Measurements from ENCODE around the gene RCC2. TPM values are rescaled to one million over a fixed set of nuclear protein-coding genes. Genes with fewer than 3 reads are reported as not detected.

RCC2 gene
- total and polyA plus RNA-seq, 2 donors (not counting 3 experiments of a cell fraction or from before 2014, with no cell fraction given), result 137 to 166 TPM

GRCh38 chr1:17403081-17403480 lies 36.4 kb downstream of the RCC2 start:
- H3K36me3 ChIP-seq (ENCODE audit: control insufficient read depth in 2 of 2, extremely low read depth in 1 of 2, insufficient read depth in 2 of 2, low read length in 2 of 2), result peaks cover 0 to 10% of the 10 kb centered on the region in 2 experiments
- H4K20me1 ChIP-seq (replicated peaks; ENCODE audit: control insufficient read depth, extremely low read depth, insufficient read depth, low read length), result no peaks in the 10 kb centered on the region
- H3K4me1 ChIP-seq (ENCODE audit: control insufficient read depth, extremely low read depth, insufficient read depth, low read length), result no peaks in the 10 kb centered on the region
- TF ChIP-seq POLR2AphosphoS5 (IDR thresholded peaks at IDR 0.05; ENCODE audit: insufficient read depth, low read depth, low read length) (no peak), GATA2 (IDR thresholded peaks at IDR 0.05; ENCODE audit: insufficient read depth, insufficient read length, low read depth, low read length) (no peak)
- no peak overlapping the region for H3K9ac ChIP-seq (replicated peaks; ENCODE audit: extremely low read depth, insufficient read depth, low read length)
- FAIRE-seq (no peak), DNase-seq (ENCODE audit: low read depth, low spot score) (no peak)
- dilution Hi-C loops (cut with MboI; ENCODE audit: extremely low pct_ligation_motif_present, low sequenced_read_pairs) (no loop called here), intact Hi-C loops (cut with micrococcal nuclease) (loop anchor here (10.0 kb wide), 1 partner anchor 168 kb away; no protein-coding TSS in a partner anchor)
- H3K27ac ChIP-seq (ENCODE audit: insufficient read depth, low read depth, low read length), result no peak overlapping the region
- no peak overlapping the region for H3K4me3 ChIP-seq (replicated peaks in 1 of 3; ENCODE audit: insufficient read depth in 1 of 3, low read depth in 1 of 3, low read length in 3 of 3)
- POLR2A ChIA-PET, result no interaction called here
- H3K9me3 ChIP-seq (replicated peaks; ENCODE audit: control insufficient read depth, insufficient read depth, low read length), result no peaks in the 10 kb centered on the region
- H3K27me3 ChIP-seq (ENCODE audit: control insufficient read depth in 2 of 2, insufficient read depth in 2 of 2, low read length in 2 of 2), result no peaks in the 10 kb centered on the region
- BruUV-seq (replicated peaks), result no TSS peak
- H3K4me2 ChIP-seq (ENCODE audit: insufficient read depth, low read length), result no peak overlapping the region
- no peaks in the 10 kb centered on the region for H3K9me1 ChIP-seq (replicated peaks; ENCODE audit: control insufficient read depth, extremely low read depth, insufficient read depth, low read length)
- CTCF ChIA-PET, result interaction anchor here (1.2 to 1.8 kb wide), 4 partner anchors 12 to 344 kb away, joined by 3 to 5 read pairs (median 4); no protein-coding TSS in a partner anchor
- no peak overlapping the region for H2AFZ ChIP-seq (ENCODE audit: low read depth, low read length)
- H3K79me2 ChIP-seq (ENCODE audit: control insufficient read depth, insufficient read depth, low read length), result no peaks in the 10 kb centered on the region

GRCh38 chr1:17401841-17402240 lies 37.6 kb downstream of the RCC2 start:
- no peak for FAIRE-seq
- CTCF ChIA-PET, result interaction anchor here (1.4 to 1.8 kb wide), 3 partner anchors 11 to 343 kb away, joined by 4 to 5 read pairs (median 4); no protein-coding TSS in a partner anchor
- Histone ChIP-seq H3K4me1 (ENCODE audit: control insufficient read depth, extremely low read depth, insufficient read depth, low read length) (no peaks in the 10 kb centered on the region), H3K79me2 (ENCODE audit: control insufficient read depth, insufficient read depth, low read length) (no peaks in the 10 kb centered on the region), H3K9ac (replicated peaks; ENCODE audit: extremely low read depth, insufficient read depth, low read length) (no peak overlapping the region), H3K27me3 (ENCODE audit: control insufficient read depth in 2 of 2, insufficient read depth in 2 of 2, low read length in 2 of 2) (no peaks in the 10 kb centered on the region), H3K9me3 (replicated peaks; ENCODE audit: control insufficient read depth, insufficient read depth, low read length) (no peaks in the 10 kb centered on the region), H3K27ac (ENCODE audit: insufficient read depth, low read depth, low read length) (no peak overlapping the region), H3K9me1 (replicated peaks; ENCODE audit: control insufficient read depth, extremely low read depth, insufficient read depth, low read length) (no peaks in the 10 kb centered on the region), H3K4me3 (replicated peaks in 1 of 3; ENCODE audit: insufficient read depth in 1 of 3, low read depth in 1 of 3, low read length in 3 of 3) (no peak overlapping the region), H3K36me3 (ENCODE audit: control insufficient read depth in 2 of 2, extremely low read depth in 1 of 2, insufficient read depth in 2 of 2, low read length in 2 of 2) (peaks cover 0 to 3% of the 10 kb centered on the region in 2 experiments), H4K20me1 (replicated peaks; ENCODE audit: control insufficient read depth, extremely low read depth, insufficient read depth, low read length) (no peaks in the 10 kb centered on the region), H2AFZ (ENCODE audit: low read depth, low read length) (no peak overlapping the region), H3K4me2 (ENCODE audit: insufficient read depth, low read length) (no peak overlapping the region)
- POLR2A ChIA-PET, result no interaction called here
- intact Hi-C loops (cut with micrococcal nuclease) (loop anchor here (10.0 kb wide), 1 partner anchor 167 kb away; no protein-coding TSS in a partner anchor), dilution Hi-C loops (cut with MboI; ENCODE audit: extremely low pct_ligation_motif_present, low sequenced_read_pairs) (no loop called here)
- no peak for DNase-seq (ENCODE audit: low read depth, low spot score)
- TF ChIP-seq, protein P1, sequence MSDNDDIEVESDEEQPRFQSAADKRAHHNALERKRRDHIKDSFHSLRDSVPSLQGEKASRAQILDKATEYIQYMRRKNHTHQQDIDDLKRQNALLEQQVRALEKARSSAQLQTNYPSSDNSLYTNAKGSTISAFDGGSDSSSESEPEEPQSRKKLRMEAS (IDR thresholded peaks at IDR 0.05; ENCODE audit: insufficient read depth, insufficient read length), result no peak
- TF ChIP-seq MYC (IDR thresholded peaks at IDR 0.05; ENCODE audit: low read depth, low read length) (no peak), JUN (IDR thresholded peaks at IDR 0.05; ENCODE audit: borderline replicate concordance, insufficient read depth, insufficient read length, low read depth) (no peak), POLR2A (IDR thresholded peaks at IDR 0.05; ENCODE audit: low read depth, low read length) (no peak), GATA2 (IDR thresholded peaks at IDR 0.05; ENCODE audit: insufficient read depth, insufficient read length, low read depth, low read length) (no peak), EZH2 (IDR thresholded peaks at IDR 0.05; ENCODE audit: borderline replicate concordance, low read depth, low read length, severe bottlenecking) (no peak), FOS (IDR thresholded peaks at IDR 0.05; ENCODE audit: borderline replicate concordance, insufficient read depth, low read length) (no peak), CTCF (IDR thresholded peaks at IDR 0.05; ENCODE audit: extremely low read depth in 1 of 2, insufficient read depth in 1 of 2, low read depth in 1 of 2, low read length in 2 of 2) (no peak), POLR2AphosphoS5 (IDR thresholded peaks at IDR 0.05; ENCODE audit: insufficient read depth, low read depth, low read length) (no peak)
- BruUV-seq (replicated peaks), result no TSS peak
